Activated CD4-positive, alpha-beta T cell treated with anti-CD3 and anti-CD28 coated beads for 1 hour (primary cell): ENCODE data around the gene HIVEP2.

Source experiments
- DNase-seq: peaks from one replicate; pipeline ENCODE4 v3.0.0-alpha.2; 2020

Gene HIVEP2

DNA sequence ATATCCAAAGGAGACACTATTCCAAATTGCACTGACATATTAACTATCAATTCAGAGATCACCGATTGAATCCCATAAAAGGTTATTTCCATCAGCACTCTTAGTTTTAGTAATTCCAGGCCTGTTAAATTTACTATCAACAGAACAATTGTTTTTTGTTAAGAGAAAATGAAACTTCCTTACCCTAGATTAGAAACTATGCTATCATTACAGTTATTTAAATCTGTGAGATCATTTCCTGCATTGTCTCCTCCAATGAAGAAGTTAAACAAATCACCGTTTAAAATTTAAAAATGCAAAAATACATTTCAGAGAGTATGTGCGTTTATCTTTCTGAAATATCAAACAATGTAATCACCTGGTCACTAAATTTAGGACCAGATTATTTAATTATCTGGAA is 57.5 kb downstream of the HIVEP2 start:
- DNase-seq = no peak

DNA sequence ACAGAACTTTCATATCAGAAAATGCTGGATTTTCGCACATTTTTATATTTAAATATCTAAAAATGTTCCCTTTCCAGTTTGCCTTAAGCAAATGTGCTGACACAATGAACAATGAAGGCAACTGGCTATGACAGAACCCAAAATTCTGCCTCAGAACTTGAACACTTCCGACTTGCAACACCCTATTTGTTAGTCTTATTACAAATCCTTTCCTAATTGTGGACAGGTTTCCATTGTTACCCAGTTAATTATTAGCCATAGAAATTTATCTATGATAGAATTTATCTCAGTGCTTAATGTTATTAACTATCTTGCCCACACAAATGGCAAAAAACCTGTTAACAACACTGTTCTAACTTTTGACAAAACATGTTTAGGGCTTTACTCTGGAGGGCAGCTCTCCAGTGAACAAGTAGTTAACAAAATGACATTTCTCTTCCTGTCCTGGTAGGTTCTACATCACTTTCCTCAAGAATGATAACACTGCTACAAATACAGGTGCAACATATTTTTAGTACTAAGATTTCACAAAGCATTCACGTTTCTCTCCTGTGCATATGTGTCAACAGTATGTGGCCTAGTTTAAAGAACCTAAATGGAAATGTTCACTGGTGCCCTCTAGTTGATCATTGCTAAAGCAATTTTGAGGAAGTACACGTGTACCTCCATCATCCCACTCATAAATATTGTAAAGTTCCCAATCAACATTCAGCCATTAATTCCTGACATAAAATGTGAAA is 58.4 kb downstream of the HIVEP2 start:
- DNase-seq = no peak

DNA sequence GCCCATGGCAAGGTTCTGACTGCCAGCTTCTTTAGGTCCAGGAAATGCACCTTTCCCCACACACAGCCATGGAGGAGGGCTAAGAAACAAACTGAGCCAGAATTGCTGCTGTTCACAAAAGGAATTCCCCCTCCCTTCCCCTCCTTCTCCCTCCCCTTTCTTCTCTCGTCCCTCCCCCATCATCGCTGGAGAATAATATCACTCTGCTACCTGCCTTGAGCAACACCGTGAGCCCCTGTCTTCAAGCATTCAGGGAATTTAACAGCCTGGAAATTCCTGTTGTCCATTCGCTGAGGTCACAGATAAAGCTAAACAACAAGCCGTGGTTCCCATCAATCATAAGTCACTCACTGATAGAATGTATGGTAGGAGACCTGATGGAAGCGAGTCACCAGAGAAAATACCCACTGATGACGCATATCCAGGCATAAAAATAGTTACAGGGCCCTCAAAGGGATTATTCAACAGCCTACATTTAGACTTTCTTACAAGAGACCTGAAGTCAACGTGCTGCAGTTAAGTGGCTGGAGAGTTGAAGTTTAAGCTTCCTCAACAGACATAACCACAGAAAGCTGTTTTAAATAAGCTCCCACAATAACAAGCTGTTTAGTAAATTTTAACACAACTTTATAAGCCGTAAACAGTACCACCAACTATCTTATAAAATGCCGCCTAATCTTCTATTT is 59.7 kb downstream of the HIVEP2 start:
- DNase-seq = no peak

DNA sequence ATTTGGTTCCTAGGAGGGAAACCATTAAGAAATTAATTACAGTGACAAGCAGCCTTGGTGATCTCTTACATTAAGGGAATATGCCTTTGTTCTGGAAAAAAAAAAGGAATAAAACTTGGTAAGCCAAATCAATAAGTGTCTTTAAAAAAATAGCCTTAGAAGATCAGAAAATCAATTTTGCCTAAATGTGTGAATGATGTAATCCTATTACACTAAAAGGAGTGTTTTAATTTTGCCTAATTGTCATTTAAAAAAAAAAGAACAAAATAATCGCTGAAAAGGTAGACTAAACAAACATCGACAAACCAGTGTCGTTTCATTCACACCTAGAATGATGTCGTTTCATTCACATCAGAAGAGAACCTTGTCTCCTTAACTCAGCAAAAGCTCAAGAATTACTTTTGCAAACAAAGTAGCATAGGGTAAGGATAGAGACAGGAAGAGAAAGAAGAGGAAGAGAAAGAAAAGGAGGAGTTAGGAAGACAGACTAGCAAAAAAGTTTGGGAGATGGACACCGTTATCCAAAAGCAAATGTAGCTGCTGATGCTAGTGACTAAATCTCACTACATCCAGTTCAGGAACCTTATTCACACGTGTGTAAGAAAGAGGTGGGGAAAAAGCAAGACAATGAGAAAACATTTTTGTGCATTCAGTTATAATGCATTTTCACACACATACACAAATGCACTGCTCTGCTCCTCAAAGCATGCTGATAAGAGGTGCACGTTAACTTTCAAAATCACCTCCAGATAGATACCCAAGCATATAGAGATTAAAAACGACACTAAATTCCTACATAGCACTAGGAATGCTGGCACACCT is 60.6 kb downstream of the HIVEP2 start:
- DNase-seq = no peak

DNA sequence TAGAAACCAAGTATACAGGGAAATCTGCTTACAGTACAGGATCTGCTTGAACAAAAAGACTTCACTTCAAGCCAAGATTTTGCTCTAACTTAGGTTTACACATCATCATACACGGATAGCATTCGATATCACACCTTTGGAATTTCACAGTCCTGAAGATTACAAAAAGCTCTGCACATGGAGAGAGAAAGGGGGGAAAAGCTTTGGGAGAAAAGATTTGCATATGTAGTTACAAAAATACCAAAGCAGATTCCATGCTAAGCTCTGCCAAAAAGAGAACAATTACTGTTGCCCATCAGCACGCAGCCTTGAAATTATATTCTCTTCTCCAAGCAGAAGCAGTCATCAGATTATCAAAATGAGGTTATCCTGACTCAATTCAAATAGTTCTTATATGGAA is 62.0 kb downstream of the HIVEP2 start:
- no peak for DNase-seq

DNA sequence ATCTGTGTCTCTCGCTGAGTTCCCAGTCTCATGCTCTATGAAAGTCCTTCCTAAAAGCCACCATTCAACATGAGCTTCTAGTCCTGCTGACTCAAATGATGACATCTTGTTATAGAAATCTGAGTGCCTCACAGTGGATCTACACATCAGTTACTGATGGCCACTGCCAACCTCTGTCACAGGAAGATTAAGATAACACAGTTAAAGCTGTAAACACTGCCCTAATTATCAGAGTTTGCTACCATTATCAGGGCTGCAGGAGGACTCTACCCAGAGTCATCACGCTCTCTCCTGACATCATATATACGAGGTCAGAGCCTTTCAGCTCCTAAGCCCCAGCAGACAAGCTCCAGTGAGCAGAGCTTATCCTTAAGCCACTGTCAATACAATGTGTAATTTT is 63.2 kb downstream of the HIVEP2 start:
- DNase-seq = no peak

DNA sequence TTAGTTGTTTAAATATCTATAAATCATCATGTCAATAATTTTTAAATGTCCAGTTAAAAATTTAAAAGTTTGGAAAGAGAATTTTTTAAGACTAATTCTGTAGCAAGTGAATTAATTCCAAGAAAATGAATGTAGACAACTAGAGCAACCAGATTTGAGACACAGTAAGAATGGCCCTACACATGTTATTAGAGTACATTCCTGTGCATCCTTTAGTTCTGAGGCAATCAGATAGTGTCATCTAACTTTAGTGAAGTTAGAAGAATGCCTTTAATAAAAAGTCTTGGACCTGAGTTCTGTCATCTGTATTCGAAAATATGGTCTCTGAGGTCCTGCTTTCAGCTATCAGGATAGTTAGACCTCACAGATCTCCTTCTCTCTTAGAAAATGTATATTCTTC is 63.7 kb downstream of the HIVEP2 start:
- DNase-seq = no peak

DNA sequence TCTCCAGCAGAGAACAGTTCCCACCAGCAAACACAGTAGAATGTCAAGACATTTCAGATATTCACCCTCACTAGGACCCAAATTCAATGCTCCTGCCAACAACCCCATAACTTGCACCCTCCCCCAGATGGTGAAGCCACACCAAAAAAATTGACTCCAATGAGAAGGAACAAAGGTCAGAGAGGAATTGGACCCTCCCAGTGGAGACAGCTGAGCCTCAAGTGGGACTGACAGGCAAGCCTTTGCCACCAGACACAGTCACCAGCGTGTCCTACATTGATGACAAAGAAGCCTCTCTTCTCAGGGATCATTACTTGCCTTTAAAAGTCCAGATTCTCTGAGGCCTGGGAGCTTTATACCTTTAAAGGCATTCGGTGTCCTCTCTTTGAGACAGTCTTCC is 64.8 kb downstream of the HIVEP2 start:
- DNase-seq = no peak

DNA sequence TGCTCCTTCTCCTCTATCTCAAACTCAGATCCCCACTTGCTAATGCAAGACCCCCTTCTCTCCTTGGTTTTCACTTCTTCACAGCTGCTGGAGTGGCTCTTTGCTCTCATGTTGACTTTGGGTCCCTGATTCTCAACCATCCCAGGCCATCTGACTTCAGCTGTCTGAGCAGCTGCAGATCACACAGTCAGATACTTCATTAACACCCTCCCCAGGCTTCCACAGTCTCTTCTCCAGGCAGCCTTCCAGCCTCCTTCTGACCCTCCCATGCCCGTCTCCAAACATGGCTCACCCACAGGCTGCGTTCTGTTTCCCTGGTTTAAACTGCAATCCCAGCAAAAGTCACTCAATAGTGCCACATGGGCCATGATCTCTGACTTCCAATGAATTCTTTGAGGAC is 65.4 kb downstream of the HIVEP2 start:
- DNase-seq = no peak

DNA sequence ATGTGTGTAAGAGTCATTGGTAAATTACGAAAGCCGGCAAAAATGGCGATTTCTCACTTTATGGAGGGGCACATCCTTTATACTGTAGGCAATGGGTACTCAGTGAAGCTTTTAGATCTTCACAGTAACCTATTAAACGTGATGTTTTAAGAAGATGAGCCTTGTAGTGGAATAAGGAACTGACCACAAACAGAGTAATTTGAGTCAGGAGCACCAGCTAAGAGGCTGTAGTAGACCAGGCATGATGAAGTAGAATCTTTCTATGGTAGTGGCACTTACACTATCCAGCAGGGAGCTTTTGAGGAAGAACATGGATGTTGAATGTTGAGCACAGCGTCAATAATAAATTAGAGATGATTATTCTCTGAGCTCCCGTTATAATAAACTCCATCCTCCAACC is 65.9 kb downstream of the HIVEP2 start:
- no peak for DNase-seq

DNA sequence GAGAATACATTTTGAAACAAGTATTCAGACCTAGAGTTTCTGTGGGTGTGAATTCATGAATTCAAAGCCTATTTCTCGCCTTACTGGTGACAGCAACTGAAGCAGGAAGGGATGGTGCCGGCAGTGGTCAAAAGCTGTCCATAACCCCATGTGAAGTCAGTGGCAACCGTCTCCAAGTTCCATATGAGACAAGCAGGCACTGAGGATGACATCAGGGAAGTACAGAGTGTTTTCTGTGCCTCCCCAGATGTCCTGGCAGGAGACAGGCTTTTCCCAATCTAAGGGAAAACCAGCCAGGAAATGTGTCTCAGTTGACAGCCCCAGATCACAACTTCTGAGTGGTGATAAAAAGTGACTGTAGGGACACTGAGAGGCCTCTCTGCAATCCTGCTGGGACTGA is 66.6 kb downstream of the HIVEP2 start:
- DNase-seq = no peak

DNA sequence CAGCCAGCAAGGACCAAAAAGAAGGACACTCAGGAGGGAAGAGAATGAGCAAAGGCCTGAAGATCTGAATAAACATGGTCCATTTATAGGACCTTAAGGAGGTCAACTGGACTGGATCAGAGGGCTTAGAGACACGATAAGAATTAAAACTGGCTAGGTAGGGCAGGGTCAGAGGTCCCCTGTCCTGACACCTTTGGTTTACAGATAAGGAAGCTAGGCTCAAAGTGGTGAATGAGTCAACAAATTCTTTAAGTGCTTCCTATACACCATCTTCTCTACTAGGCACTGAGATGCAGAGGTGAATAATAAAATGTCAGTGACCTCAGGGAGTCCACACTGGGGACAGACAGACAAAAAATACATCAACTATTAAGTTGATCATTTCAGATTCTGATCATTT is 70.3 kb downstream of the HIVEP2 start:
- no peak for DNase-seq

DNA sequence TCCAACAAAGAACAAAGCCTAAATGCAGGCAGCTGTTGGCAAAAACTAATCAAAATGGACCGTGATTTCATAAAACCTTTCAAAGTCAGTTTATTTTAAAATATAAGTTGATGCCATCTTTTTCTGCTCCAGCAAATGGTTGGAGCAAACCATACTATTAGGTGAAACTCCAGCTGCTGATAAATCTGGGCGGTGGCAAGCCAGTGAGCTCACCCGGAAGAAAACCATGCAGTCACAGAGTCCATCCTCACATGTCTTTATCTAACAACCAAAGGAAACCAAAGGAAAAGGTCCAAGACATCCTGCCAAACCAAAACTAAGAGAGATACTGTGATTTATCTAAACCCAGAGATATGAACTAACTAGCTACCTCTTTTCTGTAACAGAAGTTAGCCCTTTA is 72.6 kb downstream of the HIVEP2 start:
- no peak for DNase-seq

DNA sequence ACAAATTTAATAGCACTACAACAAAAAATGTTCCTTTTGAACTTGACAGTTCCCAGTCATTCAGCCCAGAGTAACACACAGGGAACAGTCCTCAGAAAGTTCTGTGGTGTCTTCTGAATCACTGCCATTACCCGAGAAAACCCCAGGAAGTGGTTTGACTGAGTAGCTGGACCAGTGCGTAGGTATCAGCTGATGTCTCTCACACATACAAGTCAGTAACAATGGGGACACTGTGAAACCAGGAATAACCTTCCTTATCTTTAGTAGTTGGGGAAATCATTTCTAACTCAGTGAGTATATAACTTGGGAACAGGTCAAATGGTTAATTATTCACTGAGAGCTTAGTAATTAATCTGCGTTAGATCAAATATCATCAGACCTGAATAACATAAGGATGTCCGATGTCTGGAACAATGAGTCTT is 73.1 kb downstream of the HIVEP2 start:
- peak; percentile 43 for DNase-seq

DNA sequence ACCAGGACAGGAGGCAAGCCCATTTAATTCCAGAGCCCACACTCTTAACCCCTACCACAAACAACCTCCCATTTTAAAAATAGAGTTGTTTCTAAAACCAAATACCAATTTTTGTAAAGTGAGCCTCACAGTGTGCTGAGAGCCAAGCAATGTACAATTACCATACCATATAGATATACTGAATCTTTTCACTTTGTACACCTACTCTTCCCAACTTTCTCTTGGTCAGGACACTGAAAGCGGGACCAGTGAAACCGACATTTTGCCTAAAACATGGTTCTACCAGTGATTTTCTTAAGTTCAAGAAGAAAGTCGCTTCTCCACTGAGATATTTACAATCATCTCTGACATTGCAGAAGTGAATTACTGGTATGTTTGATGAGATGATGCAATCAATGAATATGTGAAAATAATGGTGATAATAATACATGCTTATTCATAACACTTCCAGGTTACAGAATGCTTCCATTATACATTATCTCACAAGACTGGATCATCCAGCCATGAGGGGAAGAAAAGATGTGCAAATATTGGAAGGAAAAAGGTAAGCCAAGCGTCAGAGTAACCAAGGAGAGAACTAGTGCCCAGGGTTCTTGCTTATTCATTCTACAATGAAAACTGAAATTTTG is 74.1 kb downstream of the HIVEP2 start:
- DNase-seq = no peak

DNA sequence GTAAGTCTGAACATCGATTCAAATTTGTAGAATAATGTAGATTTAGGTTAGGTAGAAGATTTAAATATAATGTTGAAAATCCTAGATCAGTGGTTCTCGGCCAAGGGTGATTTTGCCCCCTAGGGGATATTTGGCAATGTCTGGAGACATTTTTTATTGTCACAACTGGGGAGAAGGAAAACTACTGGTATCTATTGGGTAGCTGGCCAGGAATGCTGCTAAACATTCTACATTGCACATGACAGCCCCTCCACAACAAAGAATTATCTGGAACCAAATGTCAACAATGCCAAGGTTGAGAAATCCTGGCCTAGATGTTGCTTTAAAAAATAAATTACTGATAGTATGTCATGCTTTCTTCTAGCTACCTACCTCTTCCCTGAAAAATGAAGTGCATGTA is 76.1 kb downstream of the HIVEP2 start:
- DNase-seq = no peak

DNA sequence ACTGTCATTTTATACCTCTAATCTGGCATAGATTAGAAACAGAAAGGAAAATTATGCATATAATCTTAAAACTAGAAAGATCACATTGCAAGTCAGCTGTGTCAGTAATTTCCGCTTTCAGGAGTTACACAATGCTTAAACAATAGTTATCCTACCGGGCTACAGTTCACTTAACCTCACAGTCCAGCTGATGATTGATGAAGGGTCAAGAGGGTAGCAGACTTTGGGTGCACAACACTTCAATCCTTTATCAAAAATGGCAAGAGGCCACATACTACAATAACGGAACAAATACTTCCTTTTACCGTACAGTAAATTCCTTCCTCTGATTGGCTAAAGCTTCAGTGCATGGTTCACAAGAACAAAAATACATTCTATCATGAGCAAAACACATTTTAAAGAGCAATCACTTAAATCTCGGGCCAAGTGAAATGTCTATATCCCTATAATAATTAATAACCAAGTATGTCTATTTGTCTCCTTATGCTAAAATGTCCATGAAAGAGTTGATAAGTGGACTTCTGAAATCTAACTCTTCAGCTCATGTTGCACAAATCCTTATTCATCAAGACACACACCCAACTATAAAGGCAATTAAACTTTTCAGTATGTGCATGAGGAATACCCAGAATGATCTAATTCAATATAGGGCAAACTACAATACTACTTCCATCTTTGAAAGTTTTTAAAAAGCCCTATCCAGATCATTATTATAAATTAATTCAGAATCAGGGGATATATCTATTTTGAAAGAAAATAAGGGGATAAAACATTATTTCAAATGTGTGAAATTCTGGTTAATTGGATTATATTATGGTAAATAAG is 76.8 kb downstream of the HIVEP2 start:
- no peak for DNase-seq

DNA sequence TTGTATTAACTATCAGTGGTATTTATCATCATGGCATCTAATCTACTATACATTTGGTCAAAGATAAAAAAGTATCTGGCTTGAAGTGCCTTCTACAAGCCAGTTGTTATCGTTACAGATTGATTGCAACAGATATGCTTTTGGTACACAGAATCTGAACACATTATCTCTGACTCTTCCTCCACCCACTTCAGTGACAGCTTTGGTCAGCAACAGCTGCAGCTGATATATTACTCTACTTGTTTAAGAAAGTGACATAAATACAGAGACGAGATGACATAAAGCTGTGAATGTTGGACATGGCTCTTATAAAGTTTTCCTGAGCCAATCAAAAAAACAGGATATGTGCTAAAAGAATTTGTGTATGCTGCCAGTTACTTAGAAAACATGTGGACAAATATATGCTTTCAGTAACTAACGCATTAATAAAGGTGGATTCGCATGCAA is 77.6 kb downstream of the HIVEP2 start:
- DNase-seq = no peak

DNA sequence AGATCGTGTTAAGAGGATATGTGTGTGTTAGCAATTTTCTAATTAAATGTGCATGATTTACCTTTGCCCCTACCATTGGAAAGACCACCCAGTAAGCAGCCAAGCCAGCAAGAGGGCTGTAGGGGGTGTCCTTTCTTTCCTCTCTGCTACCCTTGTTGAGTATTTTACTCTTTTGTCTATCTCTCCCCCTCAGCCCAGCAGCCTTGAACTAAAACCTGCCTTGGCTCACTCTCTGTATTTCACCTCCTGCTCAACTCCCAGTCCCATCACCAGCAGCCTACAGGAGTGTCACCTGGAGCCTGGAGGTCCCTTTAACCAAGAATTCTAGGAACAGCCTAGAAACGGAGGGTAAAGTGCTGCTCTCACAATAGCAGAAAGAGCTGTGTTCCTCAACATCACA is 81.0 kb downstream of the HIVEP2 start:
- no peak for DNase-seq

DNA sequence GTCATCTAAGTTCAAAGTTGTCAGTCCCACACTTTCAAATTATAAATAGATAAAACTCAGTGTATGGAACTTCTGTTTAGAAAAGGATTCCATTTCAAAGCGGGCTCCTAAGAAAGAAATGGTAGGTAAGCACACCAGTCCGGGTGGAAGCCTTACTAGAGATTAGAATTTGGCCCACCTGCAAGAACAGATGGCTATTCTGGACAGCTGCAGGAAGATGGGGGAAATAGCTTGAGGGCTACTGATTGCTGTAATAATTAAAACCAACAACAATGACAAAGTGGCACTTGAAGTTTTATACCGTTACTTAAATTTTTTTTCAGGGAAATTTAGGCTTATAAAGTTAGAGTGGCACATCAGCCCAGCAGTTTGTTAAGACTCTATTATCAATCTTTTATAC is 83.3 kb downstream of the HIVEP2 start:
- DNase-seq = no peak

DNA sequence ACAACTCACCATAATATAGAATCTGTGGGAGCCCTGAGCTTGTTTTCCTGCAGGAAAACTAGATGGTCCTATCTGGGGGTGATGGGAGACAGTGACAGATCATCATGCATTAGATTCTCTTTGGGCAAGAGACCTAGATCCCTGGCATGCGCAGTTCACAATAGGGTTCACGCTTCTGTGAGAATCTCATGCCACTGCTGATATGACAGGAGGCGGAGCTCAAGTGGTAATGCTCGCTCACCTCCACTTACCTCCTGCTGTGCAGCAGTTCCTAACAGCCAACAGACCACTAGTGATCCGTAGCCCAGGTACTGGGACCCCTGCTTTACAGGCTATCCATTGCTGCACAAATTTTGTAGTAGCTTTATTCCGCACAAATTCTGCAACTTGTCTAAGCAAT is 84.5 kb downstream of the HIVEP2 start:
- DNase-seq = no peak

DNA sequence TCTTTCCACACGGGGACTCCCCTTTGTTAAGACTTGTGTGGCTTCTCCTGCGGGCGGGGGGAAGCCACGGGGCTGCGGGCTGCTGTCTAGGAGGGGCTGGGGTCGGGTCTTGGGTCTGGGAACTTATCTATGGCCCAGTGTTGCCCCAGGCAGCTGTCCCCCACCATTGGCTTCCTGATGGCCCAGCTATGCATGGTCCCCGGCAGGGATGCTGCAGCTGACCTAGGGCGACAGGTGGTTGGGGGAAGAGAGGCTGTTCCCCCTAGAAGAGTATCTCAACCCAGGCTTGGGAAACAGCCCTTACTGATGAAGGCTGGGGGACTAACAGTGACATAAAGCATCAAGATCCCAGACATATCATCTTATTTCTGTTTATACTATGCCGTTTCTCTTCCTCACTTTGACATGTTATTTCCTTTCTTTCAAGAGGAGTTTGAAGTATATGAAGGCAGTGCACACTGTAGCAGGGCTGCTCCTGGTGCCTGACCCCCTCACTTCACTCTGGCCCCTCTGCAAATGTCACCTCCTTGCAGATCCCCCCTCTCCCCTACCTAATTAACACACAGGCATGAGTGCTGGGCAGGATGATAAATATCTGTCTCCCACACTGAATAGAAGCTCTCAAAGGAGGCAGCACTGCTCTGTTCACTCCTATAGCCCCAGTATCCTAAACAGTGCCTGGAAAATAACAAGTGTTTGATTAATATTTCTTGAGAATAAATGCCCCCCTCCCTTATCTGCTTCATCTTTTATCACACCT is 87.0 kb downstream of the HIVEP2 start:
- DNase-seq = no peak
